Rectal smooth muscle tissue (tissue), 1 donor: ENCODE measurements around the gene CHPT1.
"Not testable (repeated sequence)": the region's sequence is repeated elsewhere in the genome, so short reads cannot be mapped to it uniquely, and the experiment has no call there.

Experiments used
- H3K27ac ChIP-seq: one replicate; pipeline ENCODE4 v1.7.0; 2013; ENCODE audit warnings: low read depth, low read length, inconsistent platforms
- H3K27me3 ChIP-seq: one replicate; pipeline ENCODE4 v1.7.0; 2013; ENCODE audit warnings: low read length; ENCODE audit not compliant: control insufficient read depth, insufficient read depth
- H3K36me3 ChIP-seq: one replicate; pipeline ENCODE4 v1.7.0; 2013; ENCODE audit warnings: low read length; ENCODE audit not compliant: control insufficient read depth, insufficient read depth
- H3K4me1 ChIP-seq: one replicate; pipeline ENCODE4 v1.7.0; 2013; ENCODE audit warnings: low read length; ENCODE audit not compliant: control insufficient read depth, insufficient read depth
- H3K4me3 ChIP-seq: one replicate; pipeline ENCODE4 v1.7.0; 2013; ENCODE audit warnings: low read length
- H3K9ac ChIP-seq: one replicate; pipeline ENCODE4 v1.7.0; 2013; ENCODE audit warnings: low read length

CHPT1 gene

DNA sequence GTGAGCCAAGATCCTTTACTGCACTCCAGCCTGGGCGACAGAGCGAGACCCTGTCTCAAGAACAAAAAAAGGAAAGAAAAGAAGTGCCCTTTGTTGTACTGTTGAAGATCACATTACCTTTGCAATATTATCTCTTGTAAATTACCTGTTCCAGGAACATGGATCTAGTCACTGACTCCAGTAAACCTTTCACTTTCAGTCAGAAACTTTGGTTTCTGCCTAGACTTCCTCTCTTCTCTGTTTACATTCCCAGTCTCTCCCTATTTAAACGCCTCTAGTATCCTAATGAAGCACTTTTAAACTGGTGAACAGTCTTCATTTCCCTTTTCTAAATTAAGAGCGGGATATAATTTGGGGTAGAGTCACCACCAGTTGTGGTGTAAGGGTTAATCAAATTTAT is 12.8 kb downstream of the CHPT1 start:
- H3K27me3 ChIP-seq: no peaks in the 10 kb centered on the region
- H3K4me1 ChIP-seq: no peaks in the 10 kb centered on the region
- H3K27ac ChIP-seq: no peak overlapping the region
- no peak overlapping the region for H3K9ac ChIP-seq
- no peaks in the 10 kb centered on the region for H3K36me3 ChIP-seq
- no peak overlapping the region for H3K4me3 ChIP-seq

GRCh38 chr12:101713059-101713682 is 15.7 kb downstream of the CHPT1 start:
- Histone ChIP-seq H3K4me3 (no peak overlapping the region), H3K4me1 (no peaks in the 10 kb centered on the region), H3K27me3 (no peaks in the 10 kb centered on the region), H3K27ac (no peak overlapping the region), H3K36me3 (no peaks in the 10 kb centered on the region), H3K9ac (no peak overlapping the region)

DNA sequence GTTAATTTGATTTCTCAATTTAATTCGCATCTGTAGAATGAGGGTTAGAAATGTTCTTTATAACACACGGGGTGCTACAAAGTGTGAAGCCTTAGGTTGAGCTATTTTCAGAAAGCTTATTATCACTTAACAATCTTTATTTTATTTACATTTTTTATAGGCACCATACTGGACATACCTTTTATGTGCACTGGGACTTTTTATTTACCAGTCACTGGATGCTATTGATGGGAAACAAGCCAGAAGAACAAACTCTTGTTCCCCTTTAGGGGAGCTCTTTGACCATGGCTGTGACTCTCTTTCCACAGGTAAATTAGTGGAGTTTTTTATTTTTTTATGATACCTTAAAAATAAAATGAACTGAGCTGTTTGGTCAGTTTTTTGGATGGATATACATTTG is 16.5 kb downstream of the CHPT1 start:
- no peak overlapping the region for H3K27ac ChIP-seq
- no peak overlapping the region for H3K9ac ChIP-seq
- H3K27me3 ChIP-seq: no peaks in the 10 kb centered on the region

DNA sequence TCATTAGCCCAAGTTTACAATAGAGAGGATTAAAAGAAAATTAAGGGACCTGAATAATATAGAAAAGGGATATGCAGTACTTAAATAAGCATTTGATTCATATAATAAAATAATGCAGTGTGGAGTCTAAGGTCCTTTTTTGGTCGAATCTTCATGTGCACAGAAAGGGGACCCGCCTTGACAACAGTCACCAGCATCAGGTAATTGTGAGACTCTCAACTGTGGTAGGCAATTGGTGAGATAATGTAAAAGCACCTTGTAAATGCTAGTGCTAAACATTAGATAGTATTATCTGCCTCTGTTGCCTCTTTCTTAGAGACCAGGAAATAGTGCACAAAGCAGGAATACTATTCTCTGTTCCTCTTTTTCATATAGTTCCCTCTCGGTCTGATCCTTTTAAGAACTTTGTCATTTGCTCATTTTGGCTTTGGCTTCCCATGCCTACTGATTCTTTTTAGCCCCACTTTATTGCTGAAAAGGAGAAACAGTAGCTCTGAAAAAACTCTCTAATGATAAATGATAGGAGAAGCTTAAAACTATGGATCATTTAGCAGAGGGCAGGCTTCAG is 17.5 kb downstream of the CHPT1 start:
- H3K9ac ChIP-seq: no peak overlapping the region
- no peaks in the 10 kb centered on the region for H3K27me3 ChIP-seq
- H3K4me1 ChIP-seq: no peaks in the 10 kb centered on the region
- H3K27ac ChIP-seq: no peak overlapping the region
- H3K4me3 ChIP-seq: no peak overlapping the region
- H3K36me3 ChIP-seq: no peaks in the 10 kb centered on the region

More for the DNA sequence above, 16.5 kb downstream of the CHPT1 start:
- Histone ChIP-seq H3K4me3 (no peak overlapping the region), H3K36me3 (no peaks in the 10 kb centered on the region), H3K4me1 (no peaks in the 10 kb centered on the region)

GRCh38 chr12:101719566-101719965 is 22.1 kb downstream of the CHPT1 start:
- no peaks in the 10 kb centered on the region for H3K36me3 ChIP-seq

GRCh38 chr12:101720118-101720517 is 22.7 kb downstream of the CHPT1 start:
- Histone ChIP-seq H3K36me3 (no peaks in the 10 kb centered on the region), H3K9ac (no peak overlapping the region), H3K27ac (no peak overlapping the region), H3K27me3 (no peaks in the 10 kb centered on the region), H3K4me1 (no peaks in the 10 kb centered on the region), H3K4me3 (no peak overlapping the region)

More at GRCh38 chr12:101719566-101719965, 22.1 kb downstream of the CHPT1 start:
- no peaks in the 10 kb centered on the region for H3K27me3 ChIP-seq
- no peak overlapping the region for H3K27ac ChIP-seq
- H3K9ac ChIP-seq: no peak overlapping the region
- no peaks in the 10 kb centered on the region for H3K4me1 ChIP-seq
- no peak overlapping the region for H3K4me3 ChIP-seq

- Histone ChIP-seq H3K27me3 (no peaks in the 10 kb centered on the region), H3K9ac (no peak overlapping the region), H3K36me3 (no peaks in the 10 kb centered on the region)
Observed at GRCh38 chr12:101722392-101722791, 25.0 kb downstream of the CHPT1 start.

DNA sequence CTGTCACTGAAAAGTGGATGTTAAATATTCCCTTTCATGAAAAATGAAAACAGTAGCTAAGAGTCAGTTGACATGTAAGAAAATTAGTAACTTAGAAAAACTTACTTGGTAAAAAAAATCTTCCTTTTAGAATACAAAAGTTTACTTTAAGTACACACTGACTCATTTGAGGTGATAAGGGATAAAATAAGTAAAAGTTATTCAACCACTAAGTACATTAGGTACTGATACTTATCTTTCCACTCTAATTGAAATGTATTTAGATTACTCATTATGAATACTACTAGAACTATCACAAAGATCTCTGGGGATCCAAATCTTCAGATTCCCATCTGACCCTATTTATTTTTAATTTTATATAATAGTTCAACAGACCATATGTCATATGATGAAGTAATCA is 29.7 kb downstream of the CHPT1 start:
- H3K4me3 ChIP-seq: no peak overlapping the region

More at GRCh38 chr12:101722392-101722791, 25.0 kb downstream of the CHPT1 start:
- no peaks in the 10 kb centered on the region for H3K4me1 ChIP-seq
- no peak overlapping the region for H3K4me3 ChIP-seq
- no peak overlapping the region for H3K27ac ChIP-seq

DNA sequence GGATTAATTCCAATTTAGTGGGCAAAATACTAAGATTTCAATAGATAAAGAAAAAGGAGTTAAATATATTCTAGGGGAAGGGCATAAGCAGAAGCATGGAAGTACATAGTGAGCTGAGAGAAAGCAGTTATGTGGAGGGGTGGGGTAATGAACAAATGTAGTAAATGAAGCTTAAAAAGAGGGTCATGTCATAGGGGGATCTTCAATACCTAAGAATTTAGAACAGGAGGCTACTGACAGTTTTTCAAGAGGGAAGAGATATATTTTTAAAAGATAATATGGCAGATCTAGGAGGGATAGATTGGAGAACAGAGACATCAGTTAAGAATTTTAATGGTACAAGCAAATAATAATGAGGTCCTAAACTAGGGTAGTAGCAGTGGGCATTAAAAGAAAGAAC is 32.4 kb downstream of the CHPT1 start:
- Histone ChIP-seq H3K9ac (no peak overlapping the region), H3K36me3 (peaks cover 3% of the 10 kb centered on the region)

More for the DNA sequence above, 29.7 kb downstream of the CHPT1 start:
- Histone ChIP-seq H3K27ac (no peak overlapping the region), H3K9ac (no peak overlapping the region), H3K36me3 (no peaks in the 10 kb centered on the region), H3K27me3 (no peaks in the 10 kb centered on the region), H3K4me1 (no peaks in the 10 kb centered on the region)

GRCh38 chr12:101732318-101732717 is 34.9 kb downstream of the CHPT1 start:
- H3K4me3 ChIP-seq: no peak overlapping the region
- no peaks in the 10 kb centered on the region for H3K27me3 ChIP-seq
- H3K36me3 ChIP-seq: peaks cover 3% of the 10 kb centered on the region
- no peak overlapping the region for H3K27ac ChIP-seq
- no peak overlapping the region for H3K9ac ChIP-seq
- no peaks in the 10 kb centered on the region for H3K4me1 ChIP-seq

More for the DNA sequence above, 32.4 kb downstream of the CHPT1 start:
- Histone ChIP-seq H3K4me3 (no peak overlapping the region), H3K27ac (no peak overlapping the region), H3K4me1 (no peaks in the 10 kb centered on the region), H3K27me3 (no peaks in the 10 kb centered on the region)

DNA sequence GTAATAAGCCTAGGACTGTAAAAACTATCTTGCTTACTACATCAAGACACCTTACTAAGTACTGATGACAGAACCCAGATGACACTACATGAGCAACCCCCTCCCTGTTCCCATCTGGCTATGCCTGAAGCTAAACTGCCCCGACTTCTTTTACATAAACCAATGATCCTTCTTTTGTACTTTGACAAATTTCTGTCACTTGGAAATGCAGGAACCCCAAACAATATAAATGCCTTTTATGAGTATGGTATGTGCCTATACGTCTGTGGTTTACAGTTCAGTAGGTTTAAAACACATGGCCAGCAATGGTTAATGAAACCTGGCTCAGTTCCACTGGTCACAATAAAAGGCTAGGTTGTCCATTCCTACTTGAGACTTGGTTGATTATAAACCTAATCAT is 35.7 kb downstream of the CHPT1 start:
- Histone ChIP-seq H3K27ac (no peak overlapping the region), H3K4me3 (no peak overlapping the region), H3K4me1 (no peaks in the 10 kb centered on the region), H3K9ac (no peak overlapping the region), H3K36me3 (peaks cover 3% of the 10 kb centered on the region), H3K27me3 (no peaks in the 10 kb centered on the region)

DNA sequence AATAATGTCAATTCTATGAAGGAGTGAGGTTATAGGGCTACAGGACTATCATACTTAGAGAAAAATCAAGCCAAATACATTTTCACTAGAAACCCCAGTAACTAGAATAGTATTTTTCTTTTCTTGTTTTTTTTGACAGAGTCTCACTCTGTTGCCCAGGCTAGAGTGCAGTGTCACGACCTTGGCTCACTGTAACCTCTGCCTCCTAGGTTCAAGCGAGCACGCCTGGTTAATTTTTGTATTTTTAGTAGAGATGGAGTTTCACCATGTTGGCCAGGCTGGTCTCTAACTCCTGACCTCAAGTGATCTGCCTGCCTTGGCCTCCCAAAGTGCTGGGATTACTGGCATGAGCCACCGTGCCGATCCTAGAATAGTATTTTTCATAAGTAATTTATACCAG is 37.0 kb downstream of the CHPT1 start:
- H3K36me3 ChIP-seq: peaks cover 10% of the 10 kb centered on the region
- H3K27me3 ChIP-seq, H3K4me3 ChIP-seq, H3K27ac ChIP-seq, H3K4me1 ChIP-seq, H3K9ac ChIP-seq: not testable (repeated sequence)

DNA sequence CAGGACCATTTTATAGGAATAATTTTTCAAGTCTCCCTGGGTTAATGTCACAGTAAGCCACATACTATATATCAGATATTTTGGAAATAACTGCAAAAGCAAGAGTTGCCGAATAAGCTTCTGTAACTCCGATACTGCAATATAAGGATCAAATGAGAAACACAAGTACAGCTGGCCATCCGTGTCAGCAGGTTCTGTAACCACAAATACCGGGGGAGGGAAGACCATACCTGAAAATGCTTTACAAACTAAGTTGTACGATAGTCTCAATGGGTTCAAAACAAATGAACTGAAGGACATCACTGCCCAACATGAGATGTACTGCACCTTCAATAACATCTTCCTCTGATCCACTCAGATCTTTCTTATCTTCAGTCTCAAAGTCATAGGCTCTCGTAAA is 40.0 kb downstream of the CHPT1 start:
- no peak overlapping the region for H3K27ac ChIP-seq
- no peak overlapping the region for H3K4me3 ChIP-seq
- H3K27me3 ChIP-seq: no peaks in the 10 kb centered on the region
- peaks cover 8% of the 10 kb centered on the region for H3K36me3 ChIP-seq
- H3K4me1 ChIP-seq: no peaks in the 10 kb centered on the region
- H3K9ac ChIP-seq: no peak overlapping the region
